MV-4-11 (cell line): ENCODE results near the gene RIC1.
"Not testable (repeated sequence)": the region's sequence is repeated elsewhere in the genome, so short reads cannot be mapped to it uniquely, and the experiment has no call there.

Experiments
- DNase-seq: peaks from one replicate; lab custom pipeline; 2025; lab: John Stamatoyannopoulos, UW

The RIC1 gene

GRCh38 chr9:5667391-5667790 is 38.5 kb downstream of the RIC1 start:
- DNase-seq = no peak

GRCh38 chr9:5670079-5670478 is 41.2 kb downstream of the RIC1 start:
- DNase-seq = no peak

GRCh38 chr9:5671711-5672353 is 42.9 kb downstream of the RIC1 start:
- no peak for DNase-seq

GRCh38 chr9:5675046-5675445 is 46.1 kb downstream of the RIC1 start:
- DNase-seq = not testable (repeated sequence)

GRCh38 chr9:5683591-5683990 is 54.7 kb downstream of the RIC1 start:
- DNase-seq = not testable (repeated sequence)

GRCh38 chr9:5684101-5684500 is 55.2 kb downstream of the RIC1 start:
- DNase-seq = no peak

- no peak for DNase-seq
Measured at GRCh38 chr9:5688109-5688508, 59.2 kb downstream of the RIC1 start.

- DNase-seq = no peak
Measured at GRCh38 chr9:5690278-5690677, 61.4 kb downstream of the RIC1 start.

- DNase-seq = no peak
Measured at GRCh38 chr9:5695860-5696259, 67.0 kb downstream of the RIC1 start.

- no peak for DNase-seq
Measured at GRCh38 chr9:5696884-5697283, 68.0 kb downstream of the RIC1 start.

GRCh38 chr9:5698004-5698403 is 69.1 kb downstream of the RIC1 start:
- no peak for DNase-seq

- no peak for DNase-seq
Measured at GRCh38 chr9:5698810-5699556, 70.1 kb downstream of the RIC1 start.

GRCh38 chr9:5708414-5708813 is 79.5 kb downstream of the RIC1 start:
- DNase-seq = no peak

- DNase-seq = no peak
Measured at GRCh38 chr9:5712651-5713390, 83.9 kb downstream of the RIC1 start.

GRCh38 chr9:5714501-5715401 is 85.8 kb downstream of the RIC1 start:
- no peak for DNase-seq

GRCh38 chr9:5715548-5716127 is 86.7 kb downstream of the RIC1 start:
- DNase-seq = no peak

GRCh38 chr9:5717434-5717833 is 88.5 kb downstream of the RIC1 start:
- not testable (repeated sequence) for DNase-seq

GRCh38 chr9:5718296-5719032 is 89.6 kb downstream of the RIC1 start:
- no peak for DNase-seq

- no peak for DNase-seq
Measured at GRCh38 chr9:5719100-5719926, 90.4 kb downstream of the RIC1 start.

- DNase-seq = no peak
Measured at GRCh38 chr9:5720151-5720550, 91.2 kb downstream of the RIC1 start.
